Endothelial cell of umbilical vein (primary cell): ENCODE data around the gene PELI2. TPM values are rescaled to one million over a fixed set of nuclear protein-coding genes. Genes with fewer than 3 reads are reported as not detected.

Experiments
- BruUV-seq: library from RNA; stranded (reverse); fragments of 400-500 nt; replicated peaks from 2 replicates; lab custom pipeline; 2021; lab: Mats Ljungman, UMichigan
- CTCF ChIA-PET: fragments of 300-600, 350-600 bp; sonication (Branson Sonifier 250); formaldehyde crosslinking; loops from one replicate; lab custom pipeline; 2021; ENCODE audit warnings: antibody characterized with exemption, inconsistent platforms; lab: Charles Lee
- POLR2A ChIA-PET: fragments of 300-600, 350-600 bp; sonication (Branson Sonifier 250); formaldehyde crosslinking; loops from one replicate; lab custom pipeline; 2021; ENCODE audit warnings: antibody characterized with exemption, inconsistent platforms; lab: Charles Lee
- DNase-seq: peaks from one replicate; pipeline ENCODE4 v3.0.0-alpha.2; 2011; ENCODE audit warnings: low read depth, low spot score
- FAIRE-seq: peaks from 2 replicates; lab custom pipeline; 2011; peaks lifted over from hg19 to GRCh38; lab: Jason Lieb, UNC
- H2AFZ ChIP-seq: 2 replicates; pipeline ENCODE4 v1.6.0; 2012; ENCODE audit warnings: low read depth, low read length, control low read depth, inconsistent platforms
- H3K27ac ChIP-seq: 2 replicates; pipeline ENCODE4 v1.5.1; 2011; ENCODE audit warnings: low read depth, mild to moderate bottlenecking, control low read depth, low read length, moderate library complexity; ENCODE audit not compliant: insufficient read depth
- H3K27me3 ChIP-seq, 2 experiments: 2 replicates each; pipeline versions ENCODE4 v1.6.0 to v1.6.1; 2011; ENCODE audit warnings: low read length in 2 of 2, mixed read lengths in 1 of 2; ENCODE audit not compliant: control insufficient read depth in 2 of 2, insufficient read depth in 2 of 2
- H3K36me3 ChIP-seq, 2 experiments: 2 replicates in 1 of 2; 3 replicates in 1 of 2; pipeline ENCODE4 v1.5.1; 2011; ENCODE audit warnings: low read length in 2 of 2, mild to moderate bottlenecking in 1 of 2, moderate library complexity in 1 of 2; ENCODE audit not compliant: control insufficient read depth in 2 of 2, insufficient read depth in 2 of 2; ENCODE audit errors: extremely low read depth in 1 of 2
- H3K4me1 ChIP-seq: 3 replicates; pipeline ENCODE4 v1.5.1; 2011; ENCODE audit warnings: mild to moderate bottlenecking, low read length; ENCODE audit not compliant: control insufficient read depth, insufficient read depth; ENCODE audit errors: extremely low read depth
- H3K4me2 ChIP-seq: 2 replicates; pipeline ENCODE4 v1.6.1; 2011; ENCODE audit warnings: low read length, control low read depth, mixed read lengths; ENCODE audit not compliant: insufficient read depth
- H3K4me3 ChIP-seq, 3 experiments: fragments of 200-600 bp in 1 of 3; sonication (generic), shearing (Covaris generic) in 1 of 3; replicated peaks in 1 of 3; 2 replicates each; pipeline ENCODE4 v1.5.1; 2011 to 2016; ENCODE audit warnings: control low read depth in 3 of 3, low read length in 3 of 3, mild to moderate bottlenecking in 2 of 3, inconsistent platforms in 1 of 3, low read depth in 1 of 3, moderate library complexity in 1 of 3; ENCODE audit not compliant: insufficient read depth in 1 of 3
- H3K79me2 ChIP-seq: 2 replicates; pipeline ENCODE4 v1.6.0; 2012; ENCODE audit warnings: low read length, inconsistent platforms; ENCODE audit not compliant: control insufficient read depth, insufficient read depth
- H3K9ac ChIP-seq: replicated peaks from 2 replicates; pipeline ENCODE3; 2011; ENCODE audit warnings: low read length, control low read depth; ENCODE audit not compliant: insufficient read depth; ENCODE audit errors: extremely low read depth
- H3K9me1 ChIP-seq: replicated peaks from 3 replicates; pipeline ENCODE4 v1.6.0; 2011; ENCODE audit warnings: mild to moderate bottlenecking, low read length; ENCODE audit not compliant: control insufficient read depth, insufficient read depth; ENCODE audit errors: extremely low read depth
- H3K9me3 ChIP-seq: replicated peaks from 2 replicates; pipeline ENCODE4 v1.5.1; 2012; ENCODE audit warnings: low read length, inconsistent platforms; ENCODE audit not compliant: control insufficient read depth, insufficient read depth
- H4K20me1 ChIP-seq: replicated peaks from 2 replicates; pipeline ENCODE3; 2011; ENCODE audit warnings: mild to moderate bottlenecking, low read length; ENCODE audit not compliant: control insufficient read depth, insufficient read depth; ENCODE audit errors: extremely low read depth
- EZH2 ChIP-seq: IDR thresholded peaks from 2 replicates; pipeline ENCODE4 v1.6.1; 2012; ENCODE audit warnings: borderline replicate concordance, low read depth, mild to moderate bottlenecking, moderate library complexity, low read length, inconsistent platforms; ENCODE audit not compliant: severe bottlenecking
- FOS ChIP-seq: IDR thresholded peaks from 2 replicates; pipeline ENCODE4 v1.6.1; 2011; ENCODE audit warnings: mild to moderate bottlenecking, low read length, moderate library complexity, borderline replicate concordance; ENCODE audit not compliant: insufficient read depth
- GATA2 ChIP-seq: IDR thresholded peaks from 2 replicates; pipeline ENCODE4 v1.7.0; 2011; ENCODE audit warnings: low read depth, mild to moderate bottlenecking, moderate library complexity, mixed read lengths, low read length; ENCODE audit not compliant: insufficient read length, insufficient read depth
- JUN ChIP-seq: IDR thresholded peaks from 2 replicates; pipeline ENCODE4 v1.6.1; 2011; ENCODE audit warnings: borderline replicate concordance, low read depth; ENCODE audit not compliant: insufficient read length, insufficient read depth
- MYC ChIP-seq: IDR thresholded peaks from one replicate; pipeline ENCODE4 v1.6.1; 2011; ENCODE audit warnings: mild to moderate bottlenecking, low read depth, low read length
- POLR2A ChIP-seq: IDR thresholded peaks from 2 replicates; pipeline ENCODE4 v1.6.1; 2012; ENCODE audit warnings: low read depth, mild to moderate bottlenecking, control low read depth, low read length
- POLR2AphosphoS5 ChIP-seq: IDR thresholded peaks from 2 replicates; pipeline ENCODE4 v1.6.1; 2012; ENCODE audit warnings: low read depth, mild to moderate bottlenecking, control low read depth, low read length, moderate library complexity; ENCODE audit not compliant: insufficient read depth
- dilution Hi-C: fragments of 300-500 bp; cut with MboI; formaldehyde crosslinking; loops from one replicate; pipeline ENCODE4 v1.15.0; 2019; ENCODE audit warnings: low sequenced_read_pairs; ENCODE audit not compliant: extremely low pct_ligation_motif_present
- intact Hi-C: fragments of 100-400 bp; cut with micrococcal nuclease; formaldehyde crosslinking; loops from one replicate; pipeline ENCODE4 v1.10.0; 2022
- polyA plus RNA-seq, 4 experiments: library from polyadenylated mRNA; depleted of rRNA in 3 of 4; stranded (reverse) in 3 of 4; unstranded in 1 of 4; fragments of >200 nt; gene quantifications; 2 replicates each; pipeline versions ENCODE4 v1.2.1 to v1.2.3, GENCODE V29; 2011 to 2012; ENCODE audit warnings: missing spikeins in 1 of 4
- total RNA-seq: library from RNA; stranded (reverse); gene quantifications from 2 replicates; pipeline ENCODE4 v1.2.3, GENCODE V29; 2021
- TF ChIP-seq, protein P1 (sequence below): IDR thresholded peaks from 2 replicates; pipeline ENCODE4 v1.6.1; 2011; ENCODE audit not compliant: insufficient read depth, insufficient read length
- TF ChIP-seq, protein P2 (sequence below), 2 donors: IDR thresholded peaks; 1 replicate in 1 of 2; 2 replicates in 1 of 2; pipeline ENCODE4 v1.5.1; 2011; ENCODE audit warnings: low read length in 2 of 2, mild to moderate bottlenecking in 2 of 2, moderate library complexity in 2 of 2, control low read depth in 1 of 2, inconsistent platforms in 1 of 2, low read depth in 1 of 2; ENCODE audit not compliant: insufficient read depth in 1 of 2; ENCODE audit errors: extremely low read depth in 1 of 2

The PELI2 gene
- total and polyA plus RNA-seq, 2 donors (not counting 3 experiments of a cell fraction or from before 2014, with no cell fraction given) = 11.5 to 13.0 TPM

DNA sequence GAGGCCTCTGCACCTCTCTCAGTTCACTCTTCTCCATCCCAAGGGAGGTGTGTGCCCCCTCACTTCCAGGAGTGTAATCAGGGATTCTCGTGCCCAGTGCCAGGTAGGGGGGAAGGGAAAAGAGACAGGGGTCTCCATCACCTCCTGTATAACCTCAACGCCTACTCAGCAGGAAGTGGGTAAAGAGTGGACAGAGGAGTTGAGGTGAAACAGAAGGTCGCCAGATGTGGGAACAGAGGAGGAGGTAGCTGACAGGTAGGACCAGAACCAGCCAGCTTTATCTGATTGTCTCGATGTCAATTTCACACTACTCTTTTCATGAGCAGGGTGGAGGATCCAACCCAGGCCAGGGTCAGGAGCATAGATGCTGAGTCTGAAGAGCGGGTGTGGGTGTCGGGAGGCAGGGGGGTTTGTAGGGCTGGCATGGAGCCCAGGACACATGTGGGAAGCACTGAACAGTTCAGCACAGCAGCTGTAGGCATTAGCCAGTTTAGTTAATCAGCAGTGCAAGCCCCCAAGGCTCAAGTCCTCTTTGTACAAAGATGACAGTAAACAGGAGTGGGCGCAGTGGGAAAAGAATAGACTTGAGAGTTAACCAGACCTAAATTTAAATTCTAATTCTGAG is 213.5 kb downstream of the PELI2 start:
- BruUV-seq = no TSS peak
- Histone ChIP-seq H3K9me3 (no peaks in the 10 kb centered on the region), H3K4me2 (no peak overlapping the region), H3K27me3 (no peaks in the 10 kb centered on the region), H3K36me3 (no peaks in the 10 kb centered on the region), H3K9ac (no peak overlapping the region), H3K4me3 (no peak overlapping the region), H3K27ac (no peak overlapping the region), H3K79me2 (no peaks in the 10 kb centered on the region), H2AFZ (no peak overlapping the region), H4K20me1 (no peaks in the 10 kb centered on the region), H3K9me1 (no peaks in the 10 kb centered on the region), H3K4me1 (peaks cover 25% of the 10 kb centered on the region)
- DNase-seq (no peak), FAIRE-seq (no peak)
- POLR2A ChIA-PET = no interaction called here
- no peak for TF ChIP-seq EZH2
- no peak for TF ChIP-seq JUN
- TF ChIP-seq, protein P1, sequence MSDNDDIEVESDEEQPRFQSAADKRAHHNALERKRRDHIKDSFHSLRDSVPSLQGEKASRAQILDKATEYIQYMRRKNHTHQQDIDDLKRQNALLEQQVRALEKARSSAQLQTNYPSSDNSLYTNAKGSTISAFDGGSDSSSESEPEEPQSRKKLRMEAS = no peak
- no peak for TF ChIP-seq FOS
- TF ChIP-seq, protein P2, sequence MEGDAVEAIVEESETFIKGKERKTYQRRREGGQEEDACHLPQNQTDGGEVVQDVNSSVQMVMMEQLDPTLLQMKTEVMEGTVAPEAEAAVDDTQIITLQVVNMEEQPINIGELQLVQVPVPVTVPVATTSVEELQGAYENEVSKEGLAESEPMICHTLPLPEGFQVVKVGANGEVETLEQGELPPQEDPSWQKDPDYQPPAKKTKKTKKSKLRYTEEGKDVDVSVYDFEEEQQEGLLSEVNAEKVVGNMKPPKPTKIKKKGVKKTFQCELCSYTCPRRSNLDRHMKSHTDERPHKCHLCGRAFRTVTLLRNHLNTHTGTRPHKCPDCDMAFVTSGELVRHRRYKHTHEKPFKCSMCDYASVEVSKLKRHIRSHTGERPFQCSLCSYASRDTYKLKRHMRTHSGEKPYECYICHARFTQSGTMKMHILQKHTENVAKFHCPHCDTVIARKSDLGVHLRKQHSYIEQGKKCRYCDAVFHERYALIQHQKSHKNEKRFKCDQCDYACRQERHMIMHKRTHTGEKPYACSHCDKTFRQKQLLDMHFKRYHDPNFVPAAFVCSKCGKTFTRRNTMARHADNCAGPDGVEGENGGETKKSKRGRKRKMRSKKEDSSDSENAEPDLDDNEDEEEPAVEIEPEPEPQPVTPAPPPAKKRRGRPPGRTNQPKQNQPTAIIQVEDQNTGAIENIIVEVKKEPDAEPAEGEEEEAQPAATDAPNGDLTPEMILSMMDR (IDR thresholded peaks at IDR 0.05; ENCODE audit: extremely low read depth in 1 of 2, insufficient read depth in 1 of 2, low read depth in 1 of 2, low read length in 2 of 2) = no peak
- no peak for TF ChIP-seq GATA2
- no peak for TF ChIP-seq POLR2A
- TF ChIP-seq POLR2AphosphoS5 = no peak
- TF ChIP-seq MYC = no peak
- dilution Hi-C loops (no loop called here), intact Hi-C loops (loop anchor here (2.0 kb wide), 1 partner anchor 133 kb away; no protein-coding TSS in a partner anchor)
- CTCF ChIA-PET = no interaction called here
